Activated B cell treated with CpG ODN at 0.5 μM for 24 hours (primary cell): ENCODE results near the gene MPP3. TPM values are rescaled to one million over a fixed set of nuclear protein-coding genes. Genes with fewer than 3 reads are reported as not detected.
A peak's percentile ranks its signal among the peaks of the same experiment; 100 is the strongest.

Experiments
- ATAC-seq: fragments of 200-7000 bp; cut with Tn5 transposase; one replicate; pipeline ENCODE4 v1.10.0; 2021; ENCODE audit warnings: low read depth, mild to moderate bottlenecking, moderate library complexity
- CTCF ChIA-PET: fragments of 350-600 bp; sonication (Branson Sonifier 250); formaldehyde crosslinking; loops from one replicate; lab custom pipeline; 2021; ENCODE audit warnings: antibody characterized with exemption; lab: Charles Lee
- POLR2A ChIA-PET: fragments of 350-600 bp; sonication (Branson Sonifier 250); formaldehyde crosslinking; loops from one replicate; lab custom pipeline; 2021; ENCODE audit warnings: antibody characterized with exemption; lab: Charles Lee
- DNase-seq: peaks from one replicate; pipeline ENCODE4 v3.0.0; 2022
- H3K27ac Mint-ChIP-seq: one replicate; pipeline ENCODE4 v1.8.0; 2020; ENCODE audit warnings: mixed read lengths
- H3K27me3 Mint-ChIP-seq: one replicate; pipeline ENCODE4 v1.8.0; 2021; ENCODE audit warnings: mixed read lengths
- H3K36me3 Mint-ChIP-seq: one replicate; pipeline ENCODE4 v1.8.0; 2021; ENCODE audit warnings: low read depth, mixed read lengths
- H3K4me1 Mint-ChIP-seq: one replicate; pipeline ENCODE4 v1.8.0; 2021; ENCODE audit warnings: mixed read lengths
- H3K4me3 Mint-ChIP-seq: one replicate; pipeline ENCODE4 v1.8.0; 2020; ENCODE audit warnings: mild to moderate bottlenecking, mixed read lengths
- H3K9me3 Mint-ChIP-seq: one replicate; pipeline ENCODE4 v1.8.0; 2020; ENCODE audit warnings: mixed read lengths
- CTCF ChIP-seq: fragments of 200-600 bp; IDR thresholded peaks from one replicate; pipeline ENCODE4 v1.8.0; 2022; ENCODE audit warnings: antibody characterized with exemption, mild to moderate bottlenecking
- intact Hi-C: fragments of 100-400 bp; cut with micrococcal nuclease; formaldehyde crosslinking; loops from one replicate; pipeline ENCODE4 v1.15.1; 2024
- total RNA-seq: library from RNA; stranded (reverse); gene quantifications from 2 replicates; pipeline ENCODE4 v1.2.3, GENCODE V29; 2022

Gene MPP3
- total RNA-seq, 1 donor from 2014 or later, result not detected

GRCh38 chr17:43768382-43768781, 64.6 kb downstream of the MPP3 start:
- Mint-ChIP-seq H3K27me3 (peaks cover 2% of the 10 kb centered on the region), H3K9me3 (no peaks in the 10 kb centered on the region), H3K4me1 (peaks cover 29% of the 10 kb centered on the region), H3K36me3 (peaks cover 27% of the 10 kb centered on the region), H3K27ac (peak overlapping the region; percentile 21), H3K4me3 (no peak overlapping the region)
- peak; percentile 66 for ATAC-seq
- intact Hi-C loops, result no loop called here
- POLR2A ChIA-PET, result interaction anchor here (0.5 kb wide), 1 partner anchor 298 kb away, joined by 6 read pairs; no protein-coding TSS in a partner anchor
- TF ChIP-seq CTCF, result no peak
- CTCF ChIA-PET, result interaction anchor here (14.2 kb wide), 1 partner anchor 72 kb away, joined by 301 read pairs; no protein-coding TSS in a partner anchor
- no peak for DNase-seq

GRCh38 chr17:43767713-43768059, 65.3 kb downstream of the MPP3 start:
- ChIA-PET CTCF (interaction anchor here (1.0 to 14.2 kb wide), 6 partner anchors 10 to 194 kb away, joined by 3 to 301 read pairs (median 8); partner anchors contain the start of gene SOST), POLR2A (interaction anchor here (0.5 kb wide), 1 partner anchor 298 kb away, joined by 6 read pairs; no protein-coding TSS in a partner anchor)
- peaks cover 22% of the 10 kb centered on the region for H3K4me1 Mint-ChIP-seq
- no peak for TF ChIP-seq CTCF
- DNase-seq, result no peak
- no peak for ATAC-seq
- no peak overlapping the region for H3K27ac Mint-ChIP-seq
- H3K27me3 Mint-ChIP-seq, result peaks cover 2% of the 10 kb centered on the region
- H3K36me3 Mint-ChIP-seq, result peaks cover 22% of the 10 kb centered on the region
- no peak overlapping the region for H3K4me3 Mint-ChIP-seq
- intact Hi-C loops, result no loop called here
- H3K9me3 Mint-ChIP-seq, result no peaks in the 10 kb centered on the region

- no peak for ATAC-seq
- no peak for DNase-seq
- H3K9me3 Mint-ChIP-seq, result no peaks in the 10 kb centered on the region
- TF ChIP-seq CTCF, result no peak
- intact Hi-C loops, result no loop called here
- peaks cover 17% of the 10 kb centered on the region for H3K36me3 Mint-ChIP-seq
- H3K4me1 Mint-ChIP-seq, result peaks cover 17% of the 10 kb centered on the region
- H3K27ac Mint-ChIP-seq, result no peak overlapping the region
- H3K27me3 Mint-ChIP-seq, result peaks cover 2% of the 10 kb centered on the region
- H3K4me3 Mint-ChIP-seq, result no peak overlapping the region
- POLR2A ChIA-PET, result no interaction called here
- CTCF ChIA-PET, result interaction anchor here (1.0 to 14.2 kb wide), 10 partner anchors 10 to 366 kb away, joined by 3 to 301 read pairs (median 3); partner anchors contain the start of gene SOST
These were observed 65.8 kb downstream of the MPP3 start for GRCh38 chr17:43767053-43767712.

- DNase-seq, result no peak
- H3K27me3 Mint-ChIP-seq, result peaks cover 2% of the 10 kb centered on the region
- peaks cover 14% of the 10 kb centered on the region for H3K4me1 Mint-ChIP-seq
- TF ChIP-seq CTCF, result no peak
- ChIA-PET CTCF (interaction anchor here (0.7 to 14.2 kb wide), 16 partner anchors 9 to 365 kb away, joined by 3 to 301 read pairs (median 3); partner anchors contain the start of genes CD300LG and SOST), POLR2A (interaction anchor here (0.6 kb wide), 1 partner anchor 65 kb away, joined by 5 read pairs; no protein-coding TSS in a partner anchor)
- H3K36me3 Mint-ChIP-seq, result peaks cover 14% of the 10 kb centered on the region
- no peaks in the 10 kb centered on the region for H3K9me3 Mint-ChIP-seq
- intact Hi-C loops, result no loop called here
- no peak overlapping the region for H3K27ac Mint-ChIP-seq
- no peak overlapping the region for H3K4me3 Mint-ChIP-seq
- no peak for ATAC-seq
These were observed 66.4 kb downstream of the MPP3 start for GRCh38 chr17:43766413-43767052.
